Liver (tissue), 9 donors: ENCODE results near the gene KNCN. TPM values are rescaled to one million over a fixed set of nuclear protein-coding genes. Genes with fewer than 3 reads are reported as not detected.

Experiments used
- DNase-seq: peaks from one replicate; pipeline ENCODE4 v3.0.0-alpha.2; 2017; ENCODE audit warnings: low spot score
- H3K27ac ChIP-seq, 2 donors: one replicate each; pipeline ENCODE4 v1.7.0; 2013; ENCODE audit warnings: inconsistent platforms in 2 of 2, low read length in 2 of 2, control low read depth in 1 of 2, low read depth in 1 of 2, mild to moderate bottlenecking in 1 of 2
- H3K27me3 ChIP-seq, 4 donors: one replicate each; pipeline versions ENCODE4 v1.6.1 to v1.7.0; 2013; ENCODE audit warnings: low read length in 3 of 4, inconsistent platforms in 1 of 4, mild to moderate bottlenecking in 1 of 4, moderate library complexity in 1 of 4; ENCODE audit not compliant: control insufficient read depth in 4 of 4, insufficient read depth in 4 of 4
- H3K36me3 ChIP-seq, 4 donors: one replicate each; pipeline versions ENCODE4 v1.6.1 to v1.7.0; 2013; ENCODE audit warnings: low read length in 3 of 4, mild to moderate bottlenecking in 3 of 4, low read depth in 1 of 4, moderate library complexity in 1 of 4; ENCODE audit not compliant: control insufficient read depth in 4 of 4, insufficient read depth in 3 of 4
- H3K4me1 ChIP-seq, 4 donors: one replicate each; pipeline versions ENCODE4 v1.6.1 to v1.7.0; 2013; ENCODE audit warnings: low read length in 3 of 4, mild to moderate bottlenecking in 3 of 4, moderate library complexity in 1 of 4; ENCODE audit not compliant: control insufficient read depth in 4 of 4, insufficient read depth in 4 of 4
- H3K4me3 ChIP-seq, 3 donors: one replicate each; pipeline versions ENCODE4 v1.6.1 to v1.7.0; 2013; ENCODE audit warnings: low read length in 3 of 3, control low read depth in 1 of 3, low read depth in 1 of 3, mild to moderate bottlenecking in 1 of 3
- H3K9ac ChIP-seq, 2 donors: one replicate each; pipeline ENCODE4 v1.7.0; 2013; ENCODE audit warnings: low read length in 2 of 2, mild to moderate bottlenecking in 2 of 2, moderate library complexity in 2 of 2, control low read depth in 1 of 2, low read depth in 1 of 2
- H3K9me3 ChIP-seq, 4 donors: one replicate each; pipeline versions ENCODE4 v1.6.1 to v1.7.0; 2013; ENCODE audit warnings: low read length in 3 of 4; ENCODE audit not compliant: control insufficient read depth in 4 of 4
- ATF3 ChIP-seq: IDR thresholded peaks from 2 replicates; pipeline ENCODE4 v1.6.1; 2016; ENCODE audit warnings: antibody characterized with exemption
- CTCF ChIP-seq: fragments of 150-350 bp; IDR thresholded peaks from 2 replicates; pipeline ENCODE4 v1.5.1; 2017; ENCODE audit warnings: improper control_type of control experiment, low read depth, low read length; ENCODE audit not compliant: missing input control
- EGR1 ChIP-seq, 2 donors: IDR thresholded peaks; 2 replicates each; pipeline ENCODE4 v1.6.1; 2016 to 2018; ENCODE audit warnings: antibody characterized with exemption in 2 of 2, low read depth in 2 of 2
- FOXA1 ChIP-seq: IDR thresholded peaks from 2 replicates; pipeline ENCODE4 v1.6.1; 2016; ENCODE audit warnings: antibody characterized with exemption
- FOXA2 ChIP-seq: IDR thresholded peaks from 2 replicates; pipeline ENCODE4 v1.6.1; 2016; ENCODE audit warnings: antibody characterized with exemption
- GABPA ChIP-seq, 2 donors: IDR thresholded peaks in 1 of 2; conservative IDR thresholded peaks in 1 of 2; 2 replicates each; pipeline ENCODE4 v1.6.1; 2016; ENCODE audit warnings: antibody characterized with exemption in 2 of 2, mild to moderate bottlenecking in 1 of 2, moderate library complexity in 1 of 2
- HNF4A ChIP-seq, 2 donors: conservative IDR thresholded peaks; 2 replicates each; pipeline ENCODE4 v1.6.1; 2016; ENCODE audit warnings: antibody characterized with exemption in 2 of 2, mild to moderate bottlenecking in 2 of 2
- HNF4G ChIP-seq: IDR thresholded peaks from 2 replicates; pipeline ENCODE4 v1.6.1; 2016; ENCODE audit warnings: antibody characterized with exemption
- JUND ChIP-seq, 2 donors: IDR thresholded peaks; 2 replicates each; pipeline ENCODE4 v1.6.1; 2016; ENCODE audit warnings: antibody characterized with exemption in 2 of 2
- MAX ChIP-seq: IDR thresholded peaks from 2 replicates; pipeline ENCODE4 v1.6.1; 2016; ENCODE audit warnings: antibody characterized with exemption
- NR2F2 ChIP-seq: IDR thresholded peaks from 2 replicates; pipeline ENCODE4 v1.6.1; 2016; ENCODE audit warnings: antibody characterized with exemption
- RAD21 ChIP-seq, 2 donors: IDR thresholded peaks; 2 replicates each; pipeline ENCODE4 v1.6.1; 2016; ENCODE audit warnings: antibody characterized with exemption in 2 of 2, mild to moderate bottlenecking in 2 of 2
- REST ChIP-seq: IDR thresholded peaks from 2 replicates; pipeline ENCODE4 v1.6.1; 2016; ENCODE audit warnings: antibody characterized with exemption, mild to moderate bottlenecking
- RXRA ChIP-seq, 2 donors: IDR thresholded peaks; 2 replicates each; pipeline ENCODE4 v1.6.1; 2017 to 2018; ENCODE audit warnings: antibody characterized with exemption in 2 of 2, mild to moderate bottlenecking in 1 of 2
- SP1 ChIP-seq: IDR thresholded peaks from 2 replicates; pipeline ENCODE4 v1.6.1; 2018; ENCODE audit warnings: antibody characterized with exemption, mild to moderate bottlenecking
- TAF1 ChIP-seq: conservative IDR thresholded peaks from 2 replicates; pipeline ENCODE4 v1.6.1; 2016; ENCODE audit warnings: antibody characterized with exemption, mild to moderate bottlenecking
- YY1 ChIP-seq: IDR thresholded peaks from 2 replicates; pipeline ENCODE4 v1.6.1; 2016; ENCODE audit warnings: antibody characterized with exemption, mild to moderate bottlenecking
- ZBTB33 ChIP-seq: IDR thresholded peaks from 2 replicates; pipeline ENCODE4 v1.6.1; 2016; ENCODE audit warnings: antibody characterized with exemption
- WGBS: extraction: QIAGEN DNeasy Blood & Tissue Kit; methylation state at CpG from one replicate; pipeline ENCODE4 v1.1.7; 2013; 5-methylcytosine and 5-hydroxymethylcytosine counted together
- polyA plus RNA-seq, 2 donors: library from polyadenylated mRNA; stranded (reverse) in 1 of 2; unstranded in 1 of 2; fragments of 200-250 nt in 1 of 2; fragments of >200 nt in 1 of 2; fragmentation: Nextera tagmentation in 1 of 2; extraction: Ambion mirVana in 1 of 2; gene quantifications; one replicate each; pipeline versions ENCODE4 v1.2.1 to v1.2.3, GENCODE V29; 2013 to 2015
- total RNA-seq, 2 donors: library from RNA; depleted of rRNA; stranded (reverse); fragments of >200 nt; gene quantifications; one replicate each; pipeline ENCODE4 v1.2.3, GENCODE V29; 2014
- donor health status: healthy.
- donor health status: healthy.
- donor health status: healthy.
- donor health status: healthy.
- donor health status: healthy.

The KNCN gene
- total and polyA plus RNA-seq, 4 donors, result not detected

- TF ChIP-seq NR2F2 (no peak), HNF4A (conservative IDR thresholded peaks at IDR 0.05) (no peak)
- H3K27me3 ChIP-seq, result peaks cover 0 to 2% (median 0%) of the 10 kb centered on the region in 4 donors
- 62% methylated on average over 6 of the region's 6 CpGs for WGBS
Measured at GRCh38 chr1:46512792-46513190, 38.7 kb downstream of the KNCN start.

GRCh38 chr1:46512135-46512791 lies 39.2 kb downstream of the KNCN start:
- 83% methylated on average over 23 of the region's 23 CpGs for WGBS
- TF ChIP-seq SP1 (no peak), CTCF (no peak), GABPA (IDR thresholded peaks at IDR 0.05 in 1 of 2, conservative IDR thresholded peaks at IDR 0.05 in 1 of 2) (no peak), EGR1 (IDR thresholded peaks at IDR 0.05; ENCODE audit: low read depth in 2 of 2) (no peak), HNF4A (conservative IDR thresholded peaks at IDR 0.05) (no peak), FOXA1 (no peak)
- no peaks in the 10 kb centered on the region for H3K9me3 ChIP-seq
- H3K4me3 ChIP-seq, result no peak overlapping the region
- H3K4me1 ChIP-seq, result no peaks in the 10 kb centered on the region
- DNase-seq, result no peak
- H3K27me3 ChIP-seq, result peaks cover 0 to 2% (median 0%) of the 10 kb centered on the region in 4 donors
- no peaks in the 10 kb centered on the region for H3K36me3 ChIP-seq
- no peak overlapping the region for H3K9ac ChIP-seq
- no peak overlapping the region for H3K27ac ChIP-seq

More at GRCh38 chr1:46512792-46513190, 38.7 kb downstream of the KNCN start:
- H3K9me3 ChIP-seq, result no peaks in the 10 kb centered on the region
- no peak for DNase-seq
- no peaks in the 10 kb centered on the region for H3K4me1 ChIP-seq
- H3K36me3 ChIP-seq, result no peaks in the 10 kb centered on the region
- no peak overlapping the region for H3K4me3 ChIP-seq
- no peak overlapping the region for H3K9ac ChIP-seq
- no peak overlapping the region for H3K27ac ChIP-seq

GRCh38 chr1:46510998-46511365 lies 40.5 kb downstream of the KNCN start:
- Histone ChIP-seq H3K9ac (no peak overlapping the region), H3K27ac (no peak overlapping the region), H3K27me3 (no peaks in the 10 kb centered on the region), H3K36me3 (no peaks in the 10 kb centered on the region), H3K4me1 (no peaks in the 10 kb centered on the region), H3K4me3 (no peak overlapping the region), H3K9me3 (no peaks in the 10 kb centered on the region)
- no peak for DNase-seq
- TF ChIP-seq HNF4A (conservative IDR thresholded peaks at IDR 0.05), result no peak
- no peak for TF ChIP-seq NR2F2
- TF ChIP-seq EGR1 (IDR thresholded peaks at IDR 0.05; ENCODE audit: low read depth in 2 of 2), result no peak
- TF ChIP-seq MAX, result no peak
- TF ChIP-seq ATF3, result no peak
- TF ChIP-seq TAF1, result no peak
- TF ChIP-seq ZBTB33, result no peak
- TF ChIP-seq RAD21 (IDR thresholded peaks at IDR 0.05), result no peak
- TF ChIP-seq REST, result no peak
- TF ChIP-seq HNF4G, result no peak
- TF ChIP-seq YY1, result no peak
- TF ChIP-seq RXRA (IDR thresholded peaks at IDR 0.05), result no peak
- TF ChIP-seq JUND (IDR thresholded peaks at IDR 0.05), result no peak
- TF ChIP-seq SP1, result no peak
- TF ChIP-seq CTCF, result no peak
- TF ChIP-seq GABPA (IDR thresholded peaks at IDR 0.05 in 1 of 2, conservative IDR thresholded peaks at IDR 0.05 in 1 of 2), result no peak
- TF ChIP-seq FOXA1, result no peak
- TF ChIP-seq FOXA2, result no peak
- 88% methylated on average over 8 of the region's 8 CpGs for WGBS
